ENCODE measurements around the gene DEAF1.

DNA sequence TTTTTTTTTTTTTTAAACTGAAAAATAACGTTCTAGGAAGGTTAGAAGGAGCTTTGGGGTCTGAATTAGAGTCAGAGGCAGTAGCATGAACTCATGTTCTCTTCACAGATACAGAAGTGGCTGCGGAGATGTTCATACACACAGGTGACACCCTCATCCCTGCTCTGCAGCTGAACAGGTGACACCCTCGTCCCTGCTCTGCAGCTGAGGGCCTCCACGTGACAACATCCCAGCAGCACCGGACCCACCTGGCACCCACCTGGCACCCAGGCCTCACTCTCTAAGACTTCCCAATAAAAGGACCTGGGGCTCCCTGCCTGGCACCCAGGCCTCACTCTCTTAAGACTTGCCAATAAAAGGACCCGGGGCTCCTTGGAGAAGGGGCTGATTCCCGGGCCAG lies 38.2 kb downstream of the DEAF1 start:
- no peak for TF ChIP-seq POLR2A (IDR thresholded peaks at IDR 0.05; ENCODE audit: low read length)
- no peak for TF ChIP-seq GATA1 (IDR thresholded peaks at IDR 0.05; ENCODE audit: low read depth, low read length)
